Measurements from ENCODE around the gene SERTM2. TPM values are rescaled to one million over a fixed set of nuclear protein-coding genes. Genes with fewer than 3 reads are reported as not detected.

The SERTM2 gene
- total and polyA plus RNA-seq, 2 of the 8 experiments (the other 6 are each of a cell fraction or from before 2014, with no cell fraction given): 0.45 to 0.58 TPM

DNA sequence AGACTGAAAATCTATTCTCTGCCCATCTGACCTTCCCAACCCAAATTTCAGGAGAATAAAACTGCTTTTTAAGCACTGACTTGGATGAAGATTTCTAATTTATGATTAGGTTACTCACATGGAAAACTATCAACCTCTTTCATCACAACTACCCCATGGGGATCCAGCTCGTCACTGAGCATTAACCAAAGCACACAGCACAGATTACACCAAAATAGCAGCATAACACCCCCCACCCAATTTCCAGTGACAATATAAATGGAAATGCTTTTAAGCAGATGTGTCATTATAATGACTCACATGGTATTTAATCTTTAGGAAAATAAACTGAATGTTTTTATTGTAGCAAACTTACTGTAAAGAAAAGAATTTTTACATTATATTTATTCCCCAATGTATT lies 9.7 kb downstream of the SERTM2 start (continued):
- no peak for TF ChIP-seq MAFK (IDR thresholded peaks at IDR 0.05; ENCODE audit: low read depth, low read length)
- TF ChIP-seq TAF7 (optimal IDR thresholded peaks at IDR 0.05; ENCODE audit: borderline replicate concordance, low read depth, low read length): no peak
